B cell (primary cell): Measurements from ENCODE around the gene S1PR5.

Experiments used
- CTCF ChIP-seq: fragments of 200-600 bp; IDR thresholded peaks from one replicate; pipeline ENCODE4 v1.8.0; 2022; ENCODE audit warnings: antibody characterized with exemption, mild to moderate bottlenecking
- EZH2 ChIP-seq: IDR thresholded peaks from 2 replicates; pipeline ENCODE4 v1.6.1; 2012; ENCODE audit warnings: borderline replicate concordance, low read depth, mild to moderate bottlenecking, moderate library complexity, low read length; ENCODE audit not compliant: insufficient read depth, poor library complexity, severe bottlenecking

GRCh38 chr19:10532457-10532856, 15.2 kb upstream of the S1PR5 start:
- no peak for TF ChIP-seq CTCF
- no peak for TF ChIP-seq EZH2
